ENCODE data around the gene ZBTB45.

Gene ZBTB45

DNA sequence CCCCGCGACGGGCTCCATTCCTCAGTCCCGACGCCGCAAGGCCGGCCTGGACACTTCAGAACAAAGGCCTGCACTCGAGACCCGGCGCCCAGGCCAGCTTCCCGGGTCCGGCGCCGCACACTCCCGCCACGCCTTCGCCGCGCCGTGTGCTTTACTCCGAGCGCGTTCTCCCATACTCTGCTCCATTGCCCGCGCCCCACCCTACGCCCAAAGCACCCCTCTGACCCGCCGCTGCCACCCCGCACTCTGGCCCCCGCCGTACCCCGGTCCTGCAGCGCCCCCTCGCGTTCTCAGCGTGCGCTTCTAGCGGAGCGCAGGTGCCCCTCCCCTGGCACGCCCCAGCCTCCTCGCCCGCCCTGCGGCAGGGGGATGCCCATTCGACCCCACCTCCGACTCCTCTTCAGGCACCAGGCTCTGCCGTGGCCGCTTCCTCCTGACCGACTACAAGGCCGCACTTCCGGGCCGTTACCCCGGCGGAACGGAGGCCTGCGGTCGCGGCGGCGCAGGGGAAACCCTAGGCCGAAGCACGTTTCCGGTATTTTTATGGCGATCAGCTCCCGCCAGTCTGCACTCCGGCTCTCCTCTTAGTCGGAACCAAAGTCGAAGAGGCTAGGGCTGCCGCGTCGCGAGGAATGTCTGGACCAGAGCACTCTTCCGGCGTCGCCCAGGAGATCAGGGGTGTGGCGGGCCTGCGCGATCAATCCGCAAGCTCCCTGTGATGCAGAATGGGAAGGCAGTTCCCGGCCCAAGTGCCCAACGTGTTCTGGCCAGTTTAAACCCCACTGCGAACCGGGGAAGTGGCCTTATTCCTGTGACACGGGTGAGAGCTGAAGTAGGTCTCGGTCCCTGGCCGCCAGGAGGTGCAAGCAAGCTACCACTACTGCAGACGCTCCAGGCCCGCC is at the start of gene ZBTB45:
TSS of gene ZBTB45 (minus strand) at position 456 of the 902 bp plus-strand sequence. CDS start 2,137 bp downstream, outside the sequence.
- peak; percentile 95 for DNase-seq

DNA sequence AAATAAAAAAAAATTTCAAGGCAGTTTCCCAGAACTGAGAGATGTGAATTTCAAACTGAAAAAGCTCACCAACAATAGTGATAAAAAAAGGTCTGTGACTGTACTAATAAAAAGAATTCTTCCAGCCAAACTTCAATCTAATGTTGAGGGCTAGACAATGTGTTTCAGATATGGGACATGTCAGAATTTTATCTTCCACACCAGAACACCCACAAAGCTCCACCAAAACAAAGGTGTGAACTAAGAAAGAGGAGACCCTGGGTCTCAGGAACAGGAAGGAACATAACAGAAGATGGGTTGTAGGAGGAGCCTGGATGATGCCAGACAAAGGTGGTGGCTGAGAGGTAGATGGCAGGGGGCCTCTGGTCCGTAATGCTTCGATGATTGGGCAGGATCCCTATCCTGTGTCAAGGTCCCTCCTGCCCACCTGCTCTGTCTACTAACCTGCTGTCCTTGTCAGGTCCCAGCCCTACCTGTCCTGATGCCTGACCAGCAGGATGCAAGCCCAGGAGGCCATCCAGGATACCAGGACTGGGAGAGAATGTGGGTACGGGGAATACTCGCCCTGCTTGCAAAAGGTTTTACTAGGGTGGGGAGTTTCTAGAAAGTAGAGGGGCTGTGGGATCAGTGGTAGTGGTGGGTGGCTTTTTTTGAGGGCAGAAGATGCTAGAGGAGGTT is 49.0 kb upstream of the ZBTB45 start:
- DNase-seq: no peak

DNA sequence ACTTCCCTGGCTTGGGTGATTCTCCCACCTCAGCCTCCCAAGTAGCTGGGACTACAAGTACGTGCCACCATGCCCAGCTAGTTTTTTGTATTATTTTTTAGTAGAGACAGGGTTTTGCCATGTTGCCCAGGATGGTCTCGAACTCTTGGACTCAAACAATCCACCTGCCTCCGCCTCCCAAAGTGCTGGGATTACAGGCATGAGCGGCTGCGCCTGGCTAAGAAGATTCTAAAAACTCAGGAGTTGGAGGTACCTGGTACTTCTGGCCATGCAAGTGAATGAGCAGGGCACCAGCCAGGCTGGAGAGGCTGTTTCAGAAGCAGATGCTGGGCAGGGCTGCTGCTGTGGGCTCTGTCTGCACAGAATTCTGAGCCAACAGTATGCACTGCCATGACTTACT is 47.4 kb upstream of the ZBTB45 start:
- DNase-seq: no peak

DNA sequence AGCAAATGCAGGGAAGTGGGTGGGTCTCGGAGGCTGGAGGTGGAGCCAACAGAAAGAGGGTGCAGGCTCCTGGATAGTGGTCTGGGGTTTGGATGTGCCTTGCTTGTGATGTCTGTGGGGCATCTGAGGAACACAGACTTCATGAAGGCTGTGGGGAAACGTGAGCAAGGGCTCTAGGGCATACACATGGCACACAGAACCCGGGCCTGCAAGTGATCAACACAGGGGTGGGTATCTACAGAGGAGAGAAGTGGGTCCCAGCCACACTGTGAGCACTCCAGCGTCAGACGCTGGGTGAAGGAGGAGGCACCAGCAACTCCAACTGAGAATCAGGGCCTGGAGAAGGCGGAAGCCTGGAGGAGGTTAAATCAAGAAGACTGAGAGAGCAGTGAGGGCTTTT is 44.2 kb upstream of the ZBTB45 start:
- no peak for DNase-seq

DNA sequence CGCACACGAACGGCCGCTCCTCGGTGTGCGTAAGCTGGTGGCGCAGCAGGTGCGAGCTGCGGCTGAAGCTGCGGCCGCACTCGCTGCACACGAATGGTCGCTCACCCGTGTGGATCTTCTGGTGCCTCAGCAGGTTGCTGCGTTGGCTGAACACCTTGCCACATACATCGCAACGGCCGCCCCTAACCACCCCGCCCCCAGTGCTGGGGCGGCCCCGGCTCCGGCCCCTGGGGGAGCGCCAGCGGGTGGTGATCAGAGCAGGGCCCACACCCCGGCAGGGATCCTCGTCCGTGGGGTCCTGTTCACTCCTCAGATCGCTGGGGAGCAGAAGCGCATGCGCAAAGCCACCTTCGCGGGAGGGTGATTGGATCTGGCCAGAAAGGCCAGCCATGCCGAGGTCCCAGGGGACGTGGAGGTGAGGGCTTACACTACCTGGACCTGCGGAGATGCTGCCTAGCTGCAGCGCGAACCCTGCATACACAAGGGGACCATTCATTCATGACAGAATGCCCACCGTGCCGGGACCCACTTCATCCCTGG is 43.5 kb upstream of the ZBTB45 start:
- no peak for DNase-seq

DNA sequence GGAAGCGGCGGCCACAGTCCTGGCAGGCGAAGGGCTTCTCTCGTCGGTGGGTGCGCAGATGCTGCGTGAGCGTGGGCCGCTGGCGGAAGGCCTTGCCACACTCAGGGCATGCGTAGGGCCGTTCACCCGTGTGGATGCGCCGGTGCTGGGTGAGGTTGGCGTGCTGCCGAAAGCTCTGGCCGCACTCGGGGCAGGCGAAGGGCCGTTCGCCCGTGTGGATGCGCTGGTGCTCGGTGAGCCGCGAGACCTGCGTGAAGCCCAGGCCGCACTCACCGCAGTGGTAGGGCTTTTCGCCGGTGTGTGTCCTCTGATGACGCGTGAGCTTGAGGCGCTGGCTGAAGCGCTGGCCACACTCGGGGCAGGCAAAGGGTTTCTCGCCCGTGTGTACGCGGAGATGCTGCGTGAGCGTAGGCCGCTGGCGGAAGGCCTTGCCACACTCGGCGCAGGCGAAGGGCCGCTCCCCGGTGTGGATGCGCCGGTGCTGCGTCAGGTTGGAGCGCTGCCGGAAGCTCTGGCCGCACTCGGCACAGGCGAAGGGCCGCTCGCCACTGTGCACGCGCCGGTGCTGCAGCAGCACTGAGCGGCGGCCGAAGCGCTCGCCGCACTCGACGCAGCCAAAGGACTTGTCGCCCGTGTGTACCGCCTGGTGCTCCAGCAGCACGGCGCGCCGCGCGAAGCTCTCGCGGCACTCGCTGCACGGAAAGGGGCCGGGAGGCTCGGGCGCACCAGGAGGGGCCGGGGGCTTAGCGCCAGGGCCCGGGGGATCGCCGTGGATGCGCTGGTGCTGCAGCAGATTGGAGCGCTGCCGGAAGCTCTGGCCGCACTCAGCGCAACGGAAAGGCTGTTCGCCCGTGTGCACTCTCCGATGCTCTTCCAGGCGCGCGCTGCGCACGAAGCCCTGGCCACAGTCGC is 42.8 kb upstream of the ZBTB45 start:
- DNase-seq: no peak

DNA sequence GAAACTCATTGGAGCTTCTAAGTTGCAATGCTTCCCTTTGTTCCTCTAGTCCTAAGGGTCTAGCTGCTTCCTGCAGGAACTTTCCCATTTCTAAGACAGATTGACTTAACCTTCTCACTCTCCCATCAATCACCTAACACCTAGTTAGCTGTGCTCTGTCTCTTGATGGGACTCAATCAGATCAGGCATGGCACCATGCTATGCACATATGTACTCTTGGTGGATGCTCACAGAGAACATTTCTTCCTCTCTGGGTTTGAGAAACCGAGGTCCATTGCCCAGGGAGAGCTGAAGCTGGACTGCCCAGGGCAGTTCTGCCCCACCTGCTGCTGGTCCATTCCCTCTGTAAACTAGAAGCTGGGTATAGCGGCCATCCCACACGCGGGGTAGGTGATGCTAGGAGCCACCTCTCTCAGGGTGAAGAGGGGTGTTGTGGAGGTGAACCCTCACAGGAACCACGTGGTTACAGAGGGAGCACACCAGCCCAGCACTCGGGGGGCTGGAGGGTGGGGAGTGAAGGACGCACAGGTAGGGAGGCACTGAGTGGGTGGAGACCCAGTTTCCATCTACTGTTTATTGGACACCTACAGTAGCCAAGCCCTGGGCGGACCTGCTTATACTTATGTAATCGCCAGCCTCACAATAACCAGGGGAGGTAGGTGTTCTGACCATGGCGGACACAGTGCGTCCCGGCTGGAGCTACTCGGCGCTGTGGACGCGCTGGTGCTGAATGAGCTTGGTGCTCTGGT is 41.9 kb upstream of the ZBTB45 start:
- DNase-seq: no peak

DNA sequence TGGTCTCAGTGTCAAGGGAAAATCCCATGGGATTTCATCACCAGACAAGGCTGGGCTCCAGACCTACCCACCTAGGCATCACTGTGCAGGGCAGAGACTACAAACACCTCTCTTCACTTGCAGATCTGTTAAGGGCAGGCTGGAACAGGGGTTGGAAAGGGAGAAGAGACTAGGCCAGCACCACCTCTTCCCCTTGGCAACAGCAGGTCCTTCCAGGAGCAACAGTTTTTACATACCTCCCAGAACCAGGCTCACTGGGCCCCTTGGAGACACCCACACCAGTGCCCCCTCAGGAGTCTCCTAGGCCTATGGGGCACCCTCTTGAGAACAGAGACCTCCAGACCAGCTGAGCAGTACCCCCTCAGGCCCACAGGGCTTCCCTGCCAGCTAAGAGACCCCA is 41.3 kb upstream of the ZBTB45 start:
- DNase-seq: no peak

DNA sequence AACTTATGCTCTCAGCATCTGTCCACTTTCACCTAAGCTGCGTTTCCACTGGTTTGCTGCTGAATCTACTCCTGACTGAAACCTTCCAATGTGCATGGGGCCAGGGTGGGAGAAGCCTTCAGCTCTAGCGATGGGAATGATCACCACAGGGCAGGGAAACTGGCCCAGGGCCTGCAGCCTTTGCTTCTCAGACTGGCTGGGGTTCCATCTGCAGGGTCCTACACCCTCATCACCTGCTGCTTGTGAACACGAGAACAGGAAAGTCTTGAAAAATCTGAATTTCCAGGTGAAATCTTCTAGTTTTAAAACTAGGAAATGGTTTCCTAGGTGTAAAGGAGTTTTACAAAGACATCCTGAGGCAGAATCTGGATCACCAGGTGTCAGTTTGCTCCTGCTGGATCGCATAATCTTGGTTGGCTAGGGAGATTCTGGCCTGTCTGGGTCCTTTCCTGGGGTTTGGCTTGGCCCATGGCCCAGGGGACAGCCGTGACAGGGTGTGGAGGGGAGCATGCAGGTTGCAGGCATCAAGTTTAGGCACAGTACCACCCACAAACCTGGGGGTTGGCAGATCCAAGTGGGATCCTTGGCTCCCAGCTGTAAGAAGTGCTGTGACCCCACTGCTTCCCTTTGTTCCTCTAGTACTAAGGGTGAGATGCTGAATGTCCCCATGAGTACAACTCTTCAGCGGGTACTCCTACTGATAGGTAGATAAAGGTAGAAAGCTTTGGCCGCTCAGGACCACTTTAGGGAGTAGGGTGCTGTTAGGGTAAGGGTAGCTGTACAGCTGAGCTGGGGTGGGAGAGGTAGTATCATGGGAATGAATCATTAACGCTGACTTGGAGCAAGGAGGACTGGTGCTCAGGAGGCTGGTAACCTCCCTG is 40.6 kb upstream of the ZBTB45 start:
- DNase-seq: no peak

DNA sequence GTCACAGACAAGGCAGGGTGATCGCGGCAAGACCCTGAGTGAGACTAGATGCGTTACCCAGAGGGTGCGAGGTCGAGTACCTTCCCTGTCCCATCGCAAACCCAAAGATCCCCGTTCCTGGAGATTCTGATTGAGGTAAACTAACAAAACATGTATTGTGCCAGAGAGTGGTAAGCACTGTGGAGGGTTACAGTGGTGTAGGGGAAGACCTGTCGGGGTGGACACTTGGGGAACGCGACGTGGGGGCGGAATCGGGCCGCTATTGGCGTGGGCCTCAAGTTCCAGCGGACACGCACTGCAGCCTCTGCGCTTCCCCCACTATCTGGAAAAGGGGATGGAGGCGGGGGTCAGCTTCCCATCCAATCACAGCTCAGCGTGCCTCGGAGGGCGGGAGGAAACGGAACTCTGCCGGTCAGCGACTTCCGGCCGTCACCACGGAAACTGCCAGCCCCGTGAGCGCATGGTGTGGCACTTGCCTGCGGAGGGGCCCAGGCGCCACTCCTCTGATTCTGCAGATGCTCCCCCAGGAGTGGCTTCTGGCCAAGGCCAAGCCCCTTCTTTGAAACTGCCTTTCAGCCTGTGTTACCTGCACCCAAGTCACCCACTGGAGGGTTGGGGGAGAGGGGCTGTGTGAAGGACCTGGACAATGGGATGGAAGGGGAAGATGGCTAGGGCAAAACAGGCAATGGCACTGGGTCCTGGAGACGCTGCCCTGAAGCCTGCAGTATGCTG is 39.8 kb upstream of the ZBTB45 start:
- DNase-seq: peak; percentile 84

DNA sequence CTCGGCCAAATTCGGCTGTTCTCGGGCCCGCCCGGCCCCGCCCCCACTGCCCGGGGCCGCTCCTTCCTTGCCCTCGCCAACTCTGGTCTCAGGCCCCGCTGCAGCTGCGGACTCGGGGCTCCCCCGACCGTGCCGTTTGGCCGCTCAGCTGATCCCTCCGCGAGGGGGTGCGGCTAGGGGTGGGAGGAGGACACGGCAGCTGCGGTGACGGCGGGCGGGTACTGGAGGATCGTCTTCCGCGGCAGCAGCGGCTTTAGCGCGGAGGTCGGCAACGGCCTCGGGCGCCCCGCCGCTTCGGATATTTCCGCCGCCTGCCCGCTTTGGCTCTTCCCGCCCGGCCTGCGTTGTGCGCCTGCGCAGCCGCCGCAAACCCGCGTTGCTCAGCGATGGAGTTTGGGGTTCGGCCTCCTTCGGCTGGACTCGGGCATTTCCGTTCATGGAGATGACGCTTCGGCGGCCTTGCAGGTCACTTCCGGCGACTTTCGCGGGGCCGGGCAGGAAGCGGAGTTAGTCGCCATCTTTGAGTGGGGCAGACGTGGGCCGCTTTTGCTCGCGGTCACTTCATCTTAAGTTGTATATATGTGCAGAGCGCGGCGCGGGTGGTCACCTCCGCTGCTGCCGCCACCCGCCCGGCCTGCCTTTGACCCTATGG is 39.1 kb upstream of the ZBTB45 start:
- peak; percentile 100 for DNase-seq

DNA sequence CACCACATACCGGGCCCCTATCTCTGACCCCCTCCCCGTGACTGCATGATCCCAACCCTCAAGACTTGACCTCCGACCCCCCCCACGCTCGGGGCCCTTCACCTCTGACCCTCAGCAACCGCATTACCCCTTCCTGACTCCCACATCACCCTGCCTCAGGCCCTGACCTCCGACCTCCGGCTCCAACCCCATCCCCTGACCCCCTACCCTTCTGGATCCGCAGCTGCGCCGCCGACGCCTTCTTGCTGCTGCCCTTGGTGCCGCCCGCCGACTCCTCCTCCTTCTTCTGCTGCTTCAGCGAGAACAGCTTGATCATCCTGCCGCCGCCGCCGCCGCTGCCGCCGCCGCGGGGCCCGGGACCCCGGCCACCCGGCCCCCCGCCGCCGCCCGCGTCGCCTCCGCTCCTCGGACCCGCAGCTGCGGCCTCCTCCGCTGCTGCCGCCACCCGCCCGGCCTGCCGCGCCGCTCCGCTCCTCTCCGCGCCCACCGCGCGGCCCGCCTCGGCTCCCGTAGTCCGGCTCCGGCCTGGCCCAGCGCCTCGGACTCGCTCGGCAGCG is 38.5 kb upstream of the ZBTB45 start, which contains the start of gene UBE2M:
TSS of gene UBE2M (minus strand) at position 546 of the 557 bp plus-strand sequence. CDS start at position 316, 230 bp downstream.
- DNase-seq: peak; percentile 67

DNA sequence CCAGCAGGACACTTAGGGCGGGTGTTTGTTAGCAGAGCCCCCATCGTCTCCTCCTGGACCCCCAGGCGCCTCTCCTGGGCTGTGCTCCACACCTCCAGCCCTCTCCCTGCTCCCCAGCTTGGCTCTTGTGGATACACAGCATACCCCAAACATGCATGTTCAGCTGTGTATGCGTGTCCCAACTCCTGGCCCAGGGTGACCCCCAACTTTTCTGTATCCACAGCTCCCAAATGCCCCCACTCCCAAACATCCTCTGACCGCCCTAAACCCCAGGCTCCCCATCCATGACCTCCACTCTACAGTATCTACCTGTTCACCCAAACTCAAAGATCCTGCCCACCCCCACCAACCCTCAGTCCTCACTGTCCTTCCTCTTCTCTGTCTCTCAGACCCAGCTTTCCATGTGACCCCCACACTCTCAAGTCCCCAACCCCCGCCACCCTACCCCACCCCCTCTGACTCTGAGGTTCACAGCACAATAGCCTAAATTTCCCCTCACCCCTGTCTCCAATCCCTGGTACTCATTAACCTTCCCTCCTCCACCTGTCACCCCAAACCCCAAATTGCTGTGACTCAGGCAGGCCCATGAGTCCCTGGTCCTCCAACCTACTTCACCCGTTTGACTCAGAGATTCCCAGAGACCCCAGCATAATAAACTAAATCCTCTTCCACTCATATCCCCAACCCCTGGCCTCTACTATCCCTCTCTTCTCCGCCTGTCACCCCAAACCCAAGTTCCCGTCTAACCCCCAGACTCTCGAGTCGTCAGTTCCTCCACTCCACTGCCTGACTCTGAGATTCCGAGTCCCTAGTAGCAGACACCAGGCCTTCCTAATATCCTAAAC is 37.8 kb upstream of the ZBTB45 start:
- no peak for DNase-seq

DNA sequence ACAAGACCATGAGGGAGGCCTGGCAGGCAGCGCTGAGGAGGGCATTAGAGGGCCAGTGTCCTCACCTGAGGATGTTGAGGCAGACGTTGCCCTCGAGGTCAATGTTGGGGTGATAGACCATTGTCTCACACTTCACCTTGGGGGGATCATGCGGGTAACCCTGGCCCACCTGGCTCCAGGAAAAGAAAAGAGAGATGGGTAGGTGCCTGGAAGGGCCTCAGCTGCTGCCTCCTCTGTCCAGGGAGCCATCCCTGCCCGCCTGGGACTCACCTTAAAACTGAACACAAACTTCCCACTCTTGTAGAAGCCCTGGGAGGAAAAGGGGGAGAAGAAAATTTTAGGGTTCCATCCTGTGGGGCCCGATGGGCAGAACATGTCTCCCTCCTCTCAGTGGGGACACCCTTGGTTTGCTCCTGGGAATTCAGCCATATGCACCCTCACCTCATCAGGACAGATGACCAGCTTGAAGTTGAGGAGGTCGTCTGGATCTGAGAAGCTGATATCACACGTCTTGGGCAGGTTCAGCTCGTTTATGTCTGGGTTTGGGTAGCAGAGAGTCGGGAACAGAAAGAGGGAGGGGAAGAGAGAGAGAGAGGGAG is 37.1 kb upstream of the ZBTB45 start:
- DNase-seq: no peak

DNA sequence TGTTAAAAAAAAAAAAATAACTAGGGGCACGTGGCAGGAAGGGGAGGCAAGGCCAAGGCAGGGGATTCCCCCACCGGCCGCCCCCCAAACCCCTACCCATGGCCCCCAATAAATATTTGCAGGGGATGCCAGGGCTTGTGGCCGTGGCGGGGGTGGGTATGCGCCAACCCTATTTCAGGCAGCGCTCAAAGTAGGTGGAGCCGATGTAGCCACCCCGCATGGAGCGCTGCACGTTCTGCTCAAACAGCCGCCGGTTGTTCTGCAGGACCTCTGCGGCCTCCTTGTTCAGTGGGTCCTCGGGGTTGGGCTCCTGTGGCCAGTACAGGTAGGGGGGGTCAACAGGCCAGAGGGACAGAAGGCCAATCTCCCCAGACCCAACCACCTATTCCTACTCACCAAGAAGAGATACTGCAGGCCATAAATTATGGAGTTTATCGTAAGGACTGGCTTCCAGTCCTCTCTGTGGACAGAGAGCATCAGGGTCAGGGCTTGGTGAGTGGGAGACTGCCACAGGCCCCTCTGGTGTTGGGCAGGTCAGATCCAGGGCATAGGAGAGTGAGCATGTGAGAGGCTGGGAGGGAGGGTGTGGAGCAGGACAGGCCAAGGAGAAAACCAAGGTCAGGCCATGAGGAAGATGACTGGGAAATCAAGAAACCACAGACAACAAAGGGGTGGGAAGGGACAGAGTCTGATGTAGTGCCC is 36.5 kb upstream of the ZBTB45 start:
- DNase-seq: no peak

DNA sequence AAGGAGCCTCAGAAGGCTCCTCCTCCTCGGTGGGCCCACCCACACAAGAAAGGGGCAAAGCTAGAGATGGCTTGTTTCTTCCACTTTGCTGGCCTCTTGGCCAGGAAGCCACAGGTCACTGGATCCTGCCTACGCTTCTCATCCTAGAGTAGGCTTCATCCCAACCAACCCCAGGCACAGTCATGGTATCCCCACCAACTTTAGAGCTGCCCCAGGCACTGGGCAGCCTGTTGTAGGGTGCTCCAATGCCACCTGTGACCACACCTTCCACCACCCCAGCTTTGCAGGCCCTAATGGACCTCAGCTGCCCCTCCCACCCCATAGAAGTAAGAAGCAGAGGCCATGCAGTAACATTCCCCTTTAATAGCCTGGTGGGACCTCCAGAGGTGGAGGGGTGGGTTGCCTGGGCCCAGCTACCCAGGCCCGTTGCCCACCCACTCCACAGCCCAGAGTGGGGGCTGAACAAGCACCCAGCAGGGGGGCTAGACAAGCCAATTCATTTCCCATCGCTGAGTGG is 35.8 kb upstream of the ZBTB45 start:
- DNase-seq: no peak

Data from stimulated activated CD4-positive, alpha-beta T cell treated with anti-CD3 and anti-CD28 coated beads, Interleukin-1b, Interleukin-23, amount 100 ng/mL, for 48 hours (primary cell).